Peyer's patch (tissue), 4 donors: ENCODE measurements around the gene RPS14.

Experiments used
- CTCF ChIP-seq, 6 experiments: fragments of 450-650 bp in 4 of 6; fragments of 200-600 bp in 2 of 6; sonication (generic) in 1 of 6; IDR thresholded peaks; one replicate each; pipeline ENCODE4 v1.5.1; 2017 to 2019; ENCODE audit warnings: antibody characterized with exemption in 6 of 6, mild to moderate bottlenecking in 3 of 6, moderate library complexity in 1 of 6
- POLR2A ChIP-seq, 2 donors: fragments of 450-650 bp; IDR thresholded peaks; one replicate each; pipeline ENCODE4 v1.5.1; 2017; ENCODE audit warnings: antibody characterized with exemption in 2 of 2, mild to moderate bottlenecking in 2 of 2, moderate library complexity in 2 of 2

GRCh38 chr5:150443242-150444075 lies 6.1 kb downstream of the RPS14 start:
- TF ChIP-seq CTCF (IDR thresholded peaks at IDR 0.05) (no peak), POLR2A (IDR thresholded peaks at IDR 0.05) (no peak)
